HK-2 (cell line): ENCODE results near the gene ATP6V1G2.

Experiments
- DNase-seq: peaks from one replicate; pipeline ENCODE4 v3.0.0-alpha.2; 2018; ENCODE audit not compliant: unreplicated experiment

ATP6V1G2 gene

GRCh38 chr6:31575952-31576685 lies 29.7 kb upstream of the ATP6V1G2 start:
- DNase-seq: no peak

GRCh38 chr6:31575335-31575901 lies 29.0 kb upstream of the ATP6V1G2 start, which contains the start of gene TNF:
Gene TNF, plus strand, starts transcription at chr6:31575565. Its CDS starts 177 bp downstream, at chr6:31575742.
- DNase-seq: no peak

DNA sequence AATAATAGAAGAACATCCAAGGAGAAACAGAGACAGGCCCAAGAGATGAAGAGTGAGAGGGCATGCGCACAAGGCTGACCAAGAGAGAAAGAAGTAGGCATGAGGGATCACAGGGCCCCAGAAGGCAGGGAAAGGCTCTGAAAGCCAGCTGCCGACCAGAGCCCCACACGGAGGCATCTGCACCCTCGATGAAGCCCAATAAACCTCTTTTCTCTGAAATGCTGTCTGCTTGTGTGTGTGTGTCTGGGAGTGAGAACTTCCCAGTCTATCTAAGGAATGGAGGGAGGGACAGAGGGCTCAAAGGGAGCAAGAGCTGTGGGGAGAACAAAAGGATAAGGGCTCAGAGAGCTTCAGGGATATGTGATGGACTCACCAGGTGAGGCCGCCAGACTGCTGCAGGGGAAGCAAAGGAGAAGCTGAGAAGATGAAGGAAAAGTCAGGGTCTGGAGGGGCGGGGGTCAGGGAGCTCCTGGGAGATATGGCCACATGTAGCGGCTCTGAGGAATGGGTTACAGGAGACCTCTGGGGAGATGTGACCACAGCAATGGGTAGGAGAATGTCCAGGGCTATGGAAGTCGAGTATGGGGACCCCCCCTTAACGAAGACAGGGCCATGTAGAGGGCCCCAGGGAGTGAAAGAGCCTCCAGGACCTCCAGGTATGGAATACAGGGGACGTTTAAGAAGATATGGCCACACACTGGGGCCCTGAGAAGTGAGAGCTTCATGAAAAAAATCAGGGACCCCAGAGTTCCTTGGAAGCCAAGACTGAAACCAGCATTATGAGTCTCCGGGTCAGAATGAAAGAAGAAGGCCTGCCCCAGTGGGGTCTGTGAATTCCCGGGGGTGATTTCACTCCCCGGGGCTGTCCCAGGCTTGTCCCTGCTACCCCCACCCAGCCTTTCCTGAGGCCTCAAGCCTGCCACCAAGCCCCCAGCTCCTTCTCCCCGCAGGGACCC lies 28.0 kb upstream of the ATP6V1G2 start:
- no peak for DNase-seq

- DNase-seq: no peak
Measured at GRCh38 chr6:31573239-31574105, 27.1 kb upstream of the ATP6V1G2 start.

DNA sequence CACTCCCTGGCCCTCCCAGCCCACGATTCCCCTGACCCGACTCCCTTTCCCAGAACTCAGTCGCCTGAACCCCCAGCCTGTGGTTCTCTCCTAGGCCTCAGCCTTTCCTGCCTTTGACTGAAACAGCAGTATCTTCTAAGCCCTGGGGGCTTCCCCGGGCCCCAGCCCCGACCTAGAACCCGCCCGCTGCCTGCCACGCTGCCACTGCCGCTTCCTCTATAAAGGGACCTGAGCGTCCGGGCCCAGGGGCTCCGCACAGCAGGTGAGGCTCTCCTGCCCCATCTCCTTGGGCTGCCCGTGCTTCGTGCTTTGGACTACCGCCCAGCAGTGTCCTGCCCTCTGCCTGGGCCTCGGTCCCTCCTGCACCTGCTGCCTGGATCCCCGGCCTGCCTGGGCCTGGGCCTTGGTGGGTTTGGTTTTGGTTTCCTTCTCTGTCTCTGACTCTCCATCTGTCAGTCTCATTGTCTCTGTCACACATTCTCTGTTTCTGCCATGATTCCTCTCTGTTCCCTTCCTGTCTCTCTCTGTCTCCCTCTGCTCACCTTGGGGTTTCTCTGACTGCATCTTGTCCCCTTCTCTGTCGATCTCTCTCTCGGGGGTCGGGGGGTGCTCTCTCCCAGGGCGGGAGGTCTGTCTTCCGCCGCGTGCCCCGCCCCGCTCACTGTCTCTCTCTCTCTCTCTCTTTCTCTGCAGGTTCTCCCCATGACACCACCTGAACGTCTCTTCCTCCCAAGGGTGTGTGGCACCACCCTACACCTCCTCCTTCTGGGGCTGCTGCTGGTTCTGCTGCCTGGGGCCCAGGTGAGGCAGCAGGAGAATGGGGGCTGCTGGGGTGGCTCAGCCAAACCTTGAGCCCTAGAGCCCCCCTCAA lies 25.9 kb upstream of the ATP6V1G2 start, which contains the start of gene LTA:
TSS of gene LTA (plus strand) at position 249 of the 871 bp plus-strand sequence. CDS start at position 703, 454 bp downstream.
- no peak for DNase-seq

GRCh38 chr6:31569861-31570536 lies 23.6 kb upstream of the ATP6V1G2 start:
- no peak for DNase-seq

- DNase-seq: no peak
Measured at GRCh38 chr6:31568537-31568961, 22.1 kb upstream of the ATP6V1G2 start.

DNA sequence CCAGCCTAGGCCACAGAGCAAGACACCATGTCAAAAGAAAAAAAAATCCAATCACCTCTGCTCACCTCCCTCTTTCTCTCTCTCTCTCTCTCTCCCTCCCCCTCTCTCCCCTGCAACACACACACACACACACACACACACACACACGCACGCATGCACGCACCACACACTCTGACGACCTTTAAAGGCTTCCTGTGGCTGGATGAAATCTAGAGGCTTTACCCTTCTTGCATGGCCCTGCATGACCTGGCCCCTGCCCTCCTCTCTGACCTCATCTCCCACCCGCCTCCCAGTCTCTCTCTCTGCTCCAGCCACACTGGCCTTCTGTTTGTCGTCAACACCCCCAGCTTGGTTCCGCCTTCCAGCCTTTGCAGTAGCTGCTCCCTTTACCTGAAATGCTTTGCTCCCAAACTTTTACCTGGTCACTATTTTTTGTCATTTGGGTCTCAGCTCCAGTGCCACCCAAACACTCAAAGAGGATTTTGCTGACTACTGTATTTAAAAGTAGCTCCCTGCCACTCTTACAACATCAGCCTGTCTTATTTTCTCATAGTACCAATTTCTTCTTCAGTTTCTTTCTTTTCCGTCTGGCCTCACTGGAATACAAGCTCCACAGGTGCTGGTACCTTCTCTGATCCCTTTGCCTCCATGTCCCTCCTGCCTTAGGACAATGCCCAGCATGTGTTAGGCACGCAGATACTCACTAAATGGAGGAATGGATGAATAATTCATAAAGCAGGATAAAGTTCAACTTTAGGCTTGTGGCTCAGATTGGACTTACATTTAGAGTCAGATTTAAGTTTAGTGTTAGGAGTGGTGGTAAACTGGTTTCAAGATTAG lies 21.3 kb upstream of the ATP6V1G2 start:
- DNase-seq: no peak

GRCh38 chr6:31560697-31561058 lies 14.3 kb upstream of the ATP6V1G2 start:
- DNase-seq: no peak

GRCh38 chr6:31559958-31560696 lies 13.7 kb upstream of the ATP6V1G2 start:
- DNase-seq: peak; percentile 86

DNA sequence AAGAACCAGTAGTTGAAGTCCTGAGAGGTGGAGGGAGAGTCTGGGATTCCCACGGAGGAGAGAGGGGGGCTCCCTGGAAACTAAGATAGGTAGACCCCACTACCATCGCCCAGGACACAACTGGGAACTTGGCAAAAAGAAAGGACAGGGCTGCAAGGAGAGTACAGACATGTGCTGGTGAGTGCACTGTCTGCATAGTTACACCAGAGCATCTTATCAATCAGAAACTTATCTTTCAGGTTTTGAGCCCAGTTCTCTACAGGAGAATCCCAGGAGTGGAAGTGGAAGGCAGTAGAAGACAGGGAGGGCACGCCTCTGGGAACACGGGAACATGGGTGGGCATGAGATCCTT lies 13.2 kb upstream of the ATP6V1G2 start:
- DNase-seq: no peak

GRCh38 chr6:31558631-31559500 lies 12.5 kb upstream of the ATP6V1G2 start:
- no peak for DNase-seq

DNA sequence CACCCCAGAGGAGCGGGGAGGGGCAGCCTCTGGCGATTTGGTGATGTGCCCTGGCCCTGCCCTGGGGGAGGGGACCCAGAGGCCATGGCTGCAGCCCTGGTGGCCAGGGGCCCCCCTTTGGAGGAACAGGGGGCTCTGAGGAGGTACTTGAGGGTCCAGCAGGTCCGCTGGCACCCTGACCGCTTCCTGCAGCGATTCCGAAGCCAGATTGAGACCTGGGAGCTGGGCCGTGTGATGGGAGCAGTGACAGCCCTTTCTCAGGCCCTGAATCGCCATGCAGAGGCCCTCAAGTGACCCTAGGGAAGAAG lies 11.9 kb upstream of the ATP6V1G2 start:
- no peak for DNase-seq

GRCh38 chr6:31557443-31558317 lies 11.3 kb upstream of the ATP6V1G2 start:
- DNase-seq: no peak

- no peak for DNase-seq
Measured at GRCh38 chr6:31556307-31556706, 9.9 kb upstream of the ATP6V1G2 start.

DNA sequence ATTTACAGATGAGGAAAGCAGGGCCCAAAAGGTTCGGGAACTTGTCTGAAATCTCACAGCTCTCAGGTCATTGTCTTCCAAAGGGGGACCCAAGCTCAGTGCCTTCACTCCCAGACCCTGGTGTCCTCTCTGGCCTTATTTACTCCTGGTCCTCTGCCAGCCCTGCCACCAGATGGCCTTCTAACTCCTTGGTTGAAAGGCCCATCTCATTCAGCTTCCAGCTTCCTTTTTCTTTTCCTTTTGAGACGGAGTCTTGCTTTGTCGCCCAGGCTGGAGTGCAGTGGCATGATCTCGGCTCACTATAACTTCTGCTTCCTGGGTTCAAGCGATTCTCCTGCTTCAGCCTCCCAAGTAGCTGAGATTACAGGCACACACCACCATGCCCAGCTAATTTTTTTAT lies 5.0 kb upstream of the ATP6V1G2 start:
- peak; percentile 58 for DNase-seq

GRCh38 chr6:31548544-31548873 lies 2.1 kb upstream of the ATP6V1G2 start:
- DNase-seq: no peak
